ENCODE data around the gene DHRS1. TPM values are rescaled to one million over a fixed set of nuclear protein-coding genes. Genes with fewer than 3 reads are reported as not detected.

The DHRS1 gene
- total RNA-seq, 2 experiments from 2014 or later: 11.9 to 13.6 TPM

GRCh38 chr14:24317141-24317928, 17.8 kb upstream of the DHRS1 start:
- Mint-ChIP-seq H3K4me1 (ENCODE audit: low read depth) (peaks cover 39% of the 10 kb centered on the region), H3K4me3 (no peak overlapping the region), H3K36me3 (ENCODE audit: low read depth) (peaks cover 9% of the 10 kb centered on the region), H3K27ac (no peak overlapping the region), H3K27me3 (no peaks in the 10 kb centered on the region), H3K9me3 (no peaks in the 10 kb centered on the region)
- ATAC-seq (peak; percentile 14), DNase-seq (no peak)
- no peak for TF ChIP-seq CTCF (IDR thresholded peaks at IDR 0.05)
- ChIA-PET CTCF (interaction anchor here (1.3 to 10.2 kb wide), 7 partner anchors 8 to 119 kb away, joined by 3 to 88 read pairs (median 7); partner anchors contain the start of genes ADCY4, CIDEB, LTB4R and LTB4R2), POLR2A (interaction anchor here (0.6 to 1.9 kb wide), 4 partner anchors 8 to 149 kb away, joined by 3 to 4 read pairs (median 4); partner anchors contain the start of genes CBLN3 and KHNYN)
- intact Hi-C loops (cut with micrococcal nuclease): no loop called here

- DNase-seq: no peak
- ATAC-seq: no peak
- ChIA-PET CTCF (interaction anchor here (1.9 to 10.2 kb wide), 2 partner anchors 9 to 17 kb away, joined by 7 to 88 read pairs; partner anchors contain the start of genes ADCY4 and CIDEB), POLR2A (interaction anchor here (0.5 to 1.9 kb wide), 5 partner anchors 8 to 149 kb away, joined by 3 to 4 read pairs (median 4); partner anchors contain the start of genes CBLN3 and KHNYN)
- no peak for TF ChIP-seq CTCF (IDR thresholded peaks at IDR 0.05)
- Mint-ChIP-seq H3K4me1 (ENCODE audit: low read depth) (peaks cover 47% of the 10 kb centered on the region), H3K27ac (no peak overlapping the region), H3K4me3 (no peak overlapping the region), H3K9me3 (no peaks in the 10 kb centered on the region), H3K36me3 (ENCODE audit: low read depth) (peaks cover 9% of the 10 kb centered on the region), H3K27me3 (no peaks in the 10 kb centered on the region)
- intact Hi-C loops (cut with micrococcal nuclease): no loop called here
Measured at GRCh38 chr14:24316597-24316950, 17.0 kb upstream of the DHRS1 start.

GRCh38 chr14:24315807-24316596, 16.4 kb upstream of the DHRS1 start:
- Mint-ChIP-seq H3K4me3 (no peak overlapping the region), H3K27me3 (no peaks in the 10 kb centered on the region), H3K9me3 (no peaks in the 10 kb centered on the region), H3K27ac (no peak overlapping the region), H3K36me3 (ENCODE audit: low read depth) (peaks cover 9% of the 10 kb centered on the region), H3K4me1 (ENCODE audit: low read depth) (peaks cover 49% of the 10 kb centered on the region)
- ATAC-seq (no peak), DNase-seq (no peak)
- intact Hi-C loops (cut with micrococcal nuclease): no loop called here
- ChIA-PET CTCF (interaction anchor here (1.9 to 10.2 kb wide), 2 partner anchors 8 to 17 kb away, joined by 7 to 88 read pairs; partner anchors contain the start of genes ADCY4 and CIDEB), POLR2A (interaction anchor here (0.5 to 1.9 kb wide), 3 partner anchors 9 to 114 kb away, joined by 3 to 4 read pairs (median 4); partner anchors contain the start of genes CBLN3 and KHNYN)
- no peak for TF ChIP-seq CTCF (IDR thresholded peaks at IDR 0.05)

- intact Hi-C loops (cut with micrococcal nuclease): no loop called here
- Mint-ChIP-seq H3K4me3 (no peak overlapping the region), H3K4me1 (ENCODE audit: low read depth) (peaks cover 51% of the 10 kb centered on the region), H3K27me3 (no peaks in the 10 kb centered on the region), H3K27ac (no peak overlapping the region), H3K9me3 (no peaks in the 10 kb centered on the region), H3K36me3 (ENCODE audit: low read depth) (peaks cover 9% of the 10 kb centered on the region)
- ChIA-PET POLR2A (interaction anchor here (1.9 kb wide), 1 partner anchor 115 kb away, joined by 4 read pairs; the partner anchor contains the start of genes CBLN3 and KHNYN), CTCF (interaction anchor here (1.9 to 10.9 kb wide), 3 partner anchors 7 to 18 kb away, joined by 7 to 138 read pairs (median 88); partner anchors contain the start of genes ADCY4 and CIDEB)
- TF ChIP-seq CTCF (IDR thresholded peaks at IDR 0.05): no peak
- no peak for ATAC-seq
- no peak for DNase-seq
Measured at GRCh38 chr14:24315243-24315806, 15.7 kb upstream of the DHRS1 start.

All from activated CD8-positive, alpha-beta T cell treated with anti-CD3 and anti-CD28 coated beads for 36 hours (primary cell).